PC-3 (cell line): ENCODE measurements around the gene STK24. TPM values are rescaled to one million over a fixed set of nuclear protein-coding genes. Genes with fewer than 3 reads are reported as not detected.

Experiments used
- ATAC-seq: fragments of 200-7000 bp; cut with Tn5 transposase; 2 replicates; pipeline ENCODE4 v1.9.1; 2020; ENCODE audit warnings: mild to moderate bottlenecking, moderate library complexity
- BruUV-seq: library from RNA; stranded (reverse); fragments of 400-500 nt; replicated peaks from 2 replicates; lab custom pipeline; 2021; lab: Mats Ljungman, UMichigan
- CTCF ChIA-PET: fragments of 300-600 bp; sonication (Branson Sonifier 250); formaldehyde crosslinking; loops from one replicate; lab custom pipeline; 2022; ENCODE audit warnings: antibody characterized with exemption; lab: Charles Lee
- POLR2A ChIA-PET: fragments of 300-600 bp; sonication (Branson Sonifier 250); formaldehyde crosslinking; loops from one replicate; lab custom pipeline; 2022; ENCODE audit warnings: antibody characterized with exemption; ENCODE audit not compliant: unreplicated experiment; lab: Charles Lee
- DNase-seq: peaks from one replicate; pipeline ENCODE4 v3.0.0-alpha.2; 2015
- H2AFZ ChIP-seq: fragments of 300-600 bp; sonication (generic); 2 replicates; pipeline ENCODE4 v1.6.0; 2016; ENCODE audit warnings: antibody characterized with exemption, low read length
- H3F3A ChIP-seq: fragments of 300-600 bp; sonication (generic); one replicate; pipeline ENCODE4 v1.6.0; 2017; ENCODE audit warnings: antibody characterized with exemption, low read length, control low read depth, mild to moderate bottlenecking; ENCODE audit not compliant: unreplicated experiment
- H3K27ac ChIP-seq: fragments of 300-600 bp; sonication (generic); 2 replicates; pipeline ENCODE4 v1.5.1; 2016; ENCODE audit warnings: mild to moderate bottlenecking, low read length
- H3K27me3 ChIP-seq: fragments of 300-600 bp; sonication (generic); 2 replicates; pipeline ENCODE4 v1.6.1; 2016; ENCODE audit warnings: low read length, mixed read lengths
- H3K36me3 ChIP-seq: fragments of 300-600 bp; sonication (generic); 2 replicates; pipeline ENCODE4 v1.6.1; 2016; ENCODE audit warnings: low read depth, mixed run types, low read length, mixed read lengths
- H3K4me1 ChIP-seq: fragments of 300-600 bp; sonication (generic); 2 replicates; pipeline ENCODE4 v1.5.1; 2016; ENCODE audit warnings: low read length; ENCODE audit not compliant: insufficient read depth
- H3K4me2 ChIP-seq: fragments of 300-600 bp; sonication (generic); 2 replicates; pipeline ENCODE4 v1.6.0; 2016; ENCODE audit warnings: low read length
- H3K4me3 ChIP-seq: fragments of 300-600 bp; sonication (generic); 2 replicates; pipeline ENCODE4 v1.5.1; 2016; ENCODE audit warnings: mild to moderate bottlenecking, low read length, mixed read lengths
- H3K79me2 ChIP-seq: fragments of 300-600 bp; sonication (generic); 2 replicates; pipeline ENCODE4 v1.6.1; 2017; ENCODE audit warnings: low read length, mixed read lengths
- H3K9ac ChIP-seq: fragments of 300-600 bp; sonication (generic); 2 replicates; pipeline ENCODE4 v1.6.0; 2016; ENCODE audit warnings: mild to moderate bottlenecking, low read length
- H3K9me2 ChIP-seq: fragments of 300-600 bp; sonication (generic); replicated peaks from 2 replicates; pipeline ENCODE4 v1.6.1; 2016; ENCODE audit warnings: mixed run types, low read length, mixed read lengths
- H3K9me3 ChIP-seq: fragments of 300-600 bp; sonication (generic); 2 replicates; pipeline ENCODE4 v1.6.1; 2016; ENCODE audit warnings: low read length, mixed read lengths
- H4K20me1 ChIP-seq: fragments of 300-600 bp; sonication (generic); 2 replicates; pipeline ENCODE4 v1.6.1; 2016; ENCODE audit warnings: low read length, mixed read lengths
- CTCF ChIP-seq: fragments of 300-600 bp; sonication (generic); conservative IDR thresholded peaks from 2 replicates; pipeline ENCODE4 v1.5.1; 2017; ENCODE audit warnings: antibody characterized with exemption, low read depth, mild to moderate bottlenecking, low read length
- EZH2 ChIP-seq: fragments of 300-600 bp; sonication (generic); IDR thresholded peaks from one replicate; pipeline ENCODE4 v1.6.1; 2017; ENCODE audit warnings: antibody characterized with exemption, mild to moderate bottlenecking, low read length; ENCODE audit not compliant: unreplicated experiment
- EZH2phosphoT487 ChIP-seq: fragments of 300-600 bp; sonication (generic); IDR thresholded peaks from 2 replicates; pipeline ENCODE4 v1.6.1; 2018; ENCODE audit warnings: mild to moderate bottlenecking, antibody characterized with exemption, low read length, borderline replicate concordance
- intact Hi-C: fragments of 100-400 bp; cut with micrococcal nuclease; formaldehyde crosslinking; loops from 2 replicates; pipeline ENCODE4 v1.9.0; 2023
- total RNA-seq: library from RNA; depleted of rRNA; stranded (reverse); fragments of >200 nt; gene quantifications from 2 replicates; pipeline ENCODE4 v1.2.3, GENCODE V29; 2014

STK24 gene
- total RNA-seq, 1 experiment from 2014 or later: 52.4 TPM

GRCh38 chr13:98440390-98441055, 136.4 kb downstream of the STK24 start:
- Histone ChIP-seq H3K4me1 (peaks cover 17% of the 10 kb centered on the region), H3K9me3 (no peaks in the 10 kb centered on the region), H3K4me3 (no peak overlapping the region), H3K4me2 (no peak overlapping the region), H3K27me3 (no peaks in the 10 kb centered on the region), H2AFZ (no peak overlapping the region), H3K9me2 (no peaks in the 10 kb centered on the region), H4K20me1 (no peaks in the 10 kb centered on the region), H3F3A (no peaks in the 10 kb centered on the region), H3K9ac (no peak overlapping the region), H3K27ac (no peak overlapping the region), H3K79me2 (no peaks in the 10 kb centered on the region), H3K36me3 (no peaks in the 10 kb centered on the region)
- ChIA-PET CTCF (no interaction called here), POLR2A (no interaction called here)
- no peak for ATAC-seq
- intact Hi-C loops: loop anchor here (10.0 kb wide), 1 partner anchor 134 kb away; the partner anchor contains the start of gene STK24
- TF ChIP-seq EZH2phosphoT487 (no peak), EZH2 (no peak), CTCF (no peak)
- no TSS peak for BruUV-seq
- no peak for DNase-seq

GRCh38 chr13:98439896-98440295, 137.0 kb downstream of the STK24 start:
- no peaks in the 10 kb centered on the region for H3K27me3 ChIP-seq
- no peaks in the 10 kb centered on the region for H3K36me3 ChIP-seq
- H3K4me3 ChIP-seq: no peak overlapping the region
- H3K9me3 ChIP-seq: no peaks in the 10 kb centered on the region
- TF ChIP-seq EZH2 (no peak), EZH2phosphoT487 (no peak), CTCF (no peak)
- no peak overlapping the region for H2AFZ ChIP-seq
- CTCF ChIA-PET: no interaction called here
- POLR2A ChIA-PET: no interaction called here
- H3K27ac ChIP-seq: no peak overlapping the region
- DNase-seq: no peak
- ATAC-seq: no peak
- H3K9me2 ChIP-seq: no peaks in the 10 kb centered on the region
- H4K20me1 ChIP-seq: no peaks in the 10 kb centered on the region
- no peaks in the 10 kb centered on the region for H3K79me2 ChIP-seq
- no peak overlapping the region for H3K9ac ChIP-seq
- no peaks in the 10 kb centered on the region for H3F3A ChIP-seq
- intact Hi-C loops: loop anchor here (10.0 kb wide), 1 partner anchor 135 kb away; the partner anchor contains the start of gene STK24
- peaks cover 14% of the 10 kb centered on the region for H3K4me1 ChIP-seq
- no TSS peak for BruUV-seq
- no peak overlapping the region for H3K4me2 ChIP-seq

DNA sequence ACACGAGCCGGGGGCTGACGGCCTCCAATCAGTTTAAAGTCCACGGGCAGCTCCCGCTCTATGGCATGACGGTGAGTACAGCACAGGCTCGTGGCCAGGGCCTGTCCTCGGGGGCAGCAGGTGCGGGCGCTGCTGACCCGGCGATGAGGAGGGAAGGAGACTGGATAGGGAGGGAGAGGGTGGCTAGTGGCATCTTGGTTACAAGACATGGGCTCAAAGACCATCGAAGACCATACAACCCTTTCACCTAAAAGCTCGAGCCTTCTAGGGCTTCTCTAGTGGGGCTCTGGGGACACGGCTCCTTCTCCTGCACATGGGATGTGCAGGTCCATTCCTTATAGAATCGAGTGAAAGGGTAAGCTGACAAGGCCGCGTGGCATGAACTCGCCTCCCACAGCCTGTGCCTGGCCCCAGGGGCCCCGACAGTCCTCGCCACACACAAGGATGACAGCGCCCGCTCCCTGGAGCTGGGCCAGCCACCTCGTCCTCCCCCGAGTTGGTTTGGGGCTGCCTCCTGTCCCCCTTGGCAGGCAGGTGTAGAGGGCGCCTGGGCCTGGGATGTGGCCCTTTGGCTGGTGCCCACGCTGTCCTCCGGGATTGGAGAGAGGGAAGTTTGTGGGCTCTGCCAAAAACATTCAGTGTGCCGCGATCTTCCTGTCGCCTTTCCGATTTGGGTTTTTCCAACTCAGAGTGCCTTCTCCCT, 137.6 kb downstream of the STK24 start:
- intact Hi-C loops: no loop called here
- no peaks in the 10 kb centered on the region for H3K36me3 ChIP-seq
- H3K9me2 ChIP-seq: no peaks in the 10 kb centered on the region
- BruUV-seq: no TSS peak
- H3K4me2 ChIP-seq: no peak overlapping the region
- TF ChIP-seq EZH2: no peak
- no peak for TF ChIP-seq EZH2phosphoT487
- no peak for TF ChIP-seq CTCF
- no peak overlapping the region for H2AFZ ChIP-seq
- no peaks in the 10 kb centered on the region for H3K79me2 ChIP-seq
- H4K20me1 ChIP-seq: no peaks in the 10 kb centered on the region
- H3K4me1 ChIP-seq: peaks cover 11% of the 10 kb centered on the region; the same call in 1 of the 2 replicates
- no peak overlapping the region for H3K27ac ChIP-seq
- no peak for DNase-seq
- no peaks in the 10 kb centered on the region for H3F3A ChIP-seq
- H3K4me3 ChIP-seq: no peak overlapping the region
- no peak overlapping the region for H3K9ac ChIP-seq
- no peaks in the 10 kb centered on the region for H3K9me3 ChIP-seq
- no peaks in the 10 kb centered on the region for H3K27me3 ChIP-seq
- POLR2A ChIA-PET: no interaction called here
- ATAC-seq: no peak
- CTCF ChIA-PET: no interaction called here
